Measurements from ENCODE around the gene LSM7. TPM values are rescaled to one million over a fixed set of nuclear protein-coding genes. Genes with fewer than 3 reads are reported as not detected.
A peak's percentile ranks its signal among the peaks of the same experiment; 100 is the strongest.

LSM7 gene
- total RNA-seq, 1 donor from 2014 or later: 55.9 TPM

GRCh38 chr19:2336528-2337328 lies 8.3 kb upstream of the LSM7 start:
- H3K27ac ChIP-seq: no peak overlapping the region
- no peaks in the 10 kb centered on the region for H3K27me3 ChIP-seq
- peaks cover 5% of the 10 kb centered on the region for H3K4me1 ChIP-seq
- intact Hi-C loops (cut with DNase I): no loop called here
- no peak for TF ChIP-seq CTCF (IDR thresholded peaks at IDR 0.05)
- H3K36me3 ChIP-seq: no peaks in the 10 kb centered on the region
- no peak for DNase-seq
- no peak for ATAC-seq
- H3K4me3 ChIP-seq: no peak overlapping the region
- no peaks in the 10 kb centered on the region for H3K9me3 ChIP-seq

- DNase-seq (no peak), ATAC-seq (no peak)
- Histone ChIP-seq H3K27ac (no peak overlapping the region), H3K27me3 (no peaks in the 10 kb centered on the region), H3K4me1 (peaks cover 5% of the 10 kb centered on the region), H3K4me3 (no peak overlapping the region), H3K9me3 (no peaks in the 10 kb centered on the region), H3K36me3 (no peaks in the 10 kb centered on the region)
- intact Hi-C loops (cut with DNase I): no loop called here
- TF ChIP-seq CTCF (IDR thresholded peaks at IDR 0.05): no peak
Measured at GRCh38 chr19:2335848-2336247, 7.5 kb upstream of the LSM7 start.

GRCh38 chr19:2334986-2335846 lies 6.8 kb upstream of the LSM7 start:
- Histone ChIP-seq H3K9me3 (no peaks in the 10 kb centered on the region), H3K36me3 (no peaks in the 10 kb centered on the region), H3K4me1 (peaks cover 11% of the 10 kb centered on the region), H3K4me3 (no peak overlapping the region), H3K27me3 (no peaks in the 10 kb centered on the region), H3K27ac (no peak overlapping the region)
- TF ChIP-seq CTCF (IDR thresholded peaks at IDR 0.05): no peak
- intact Hi-C loops (cut with DNase I): no loop called here
- DNase-seq (no peak), ATAC-seq (no peak)

GRCh38 chr19:2334426-2334825 lies 6.0 kb upstream of the LSM7 start:
- ATAC-seq (no peak), DNase-seq (no peak)
- Histone ChIP-seq H3K4me1 (peaks cover 14% of the 10 kb centered on the region), H3K9me3 (no peaks in the 10 kb centered on the region), H3K4me3 (no peak overlapping the region), H3K36me3 (no peaks in the 10 kb centered on the region), H3K27ac (no peak overlapping the region), H3K27me3 (no peaks in the 10 kb centered on the region)
- no peak for TF ChIP-seq CTCF (IDR thresholded peaks at IDR 0.05)
- intact Hi-C loops (cut with DNase I): no loop called here

- H3K36me3 ChIP-seq: no peaks in the 10 kb centered on the region
- DNase-seq (no peak), ATAC-seq (peak; percentile 2)
- peaks cover 19% of the 10 kb centered on the region for H3K4me1 ChIP-seq
- intact Hi-C loops (cut with DNase I): no loop called here
- no peaks in the 10 kb centered on the region for H3K9me3 ChIP-seq
- no peak for TF ChIP-seq CTCF (IDR thresholded peaks at IDR 0.05)
- no peak overlapping the region for H3K4me3 ChIP-seq
- no peak overlapping the region for H3K27ac ChIP-seq
- no peaks in the 10 kb centered on the region for H3K27me3 ChIP-seq
Measured at GRCh38 chr19:2333807-2334211, 5.4 kb upstream of the LSM7 start.
